GM19025 (cell line): ENCODE results near the gene ADAMTS17.

Experiments
- ATAC-seq: cut with Tn5 transposase; IDR thresholded peaks from one replicate; pipeline ENCODE4 v1.9.1; 2021; ENCODE audit warnings: mild to moderate bottlenecking, low read depth, moderate library complexity; ENCODE audit not compliant: unreplicated experiment

ADAMTS17 gene

DNA sequence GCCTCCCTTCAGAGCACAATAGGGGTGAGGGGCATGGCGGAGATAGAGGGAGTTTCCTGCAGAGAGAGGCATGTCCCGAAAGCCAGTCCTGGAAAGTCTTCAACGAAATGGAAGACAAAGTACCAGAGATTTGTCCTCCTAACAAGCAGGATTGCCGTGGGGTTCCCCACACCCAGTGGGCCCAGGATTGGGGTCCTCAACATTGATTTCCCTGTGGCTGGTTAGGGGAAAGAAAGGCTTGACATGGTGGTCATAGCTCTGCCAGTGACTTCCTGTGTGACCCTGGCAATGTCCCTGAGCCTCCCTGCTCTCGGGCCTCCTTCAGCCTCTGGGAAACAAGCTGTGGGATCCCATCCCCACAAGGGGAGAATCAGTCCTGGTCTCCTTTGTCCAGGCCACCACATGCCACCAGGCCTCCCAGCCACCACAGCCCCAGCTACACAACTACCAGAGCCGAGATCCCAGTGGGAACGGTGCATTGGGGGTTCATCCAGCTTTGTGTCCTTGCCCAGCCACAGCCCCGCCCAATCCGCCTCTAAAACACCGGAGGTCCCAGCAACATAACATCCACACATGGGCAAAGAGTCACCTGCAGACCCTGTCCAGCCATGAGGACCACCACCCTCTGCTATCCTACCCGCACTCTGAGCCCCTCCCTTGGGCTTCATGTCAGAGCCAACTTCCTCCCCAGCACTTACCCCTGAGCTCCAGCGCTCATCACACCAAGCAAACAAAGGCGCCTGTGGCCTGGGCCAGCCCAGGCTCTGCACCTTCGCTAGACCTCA lies 63.0 kb downstream of the ADAMTS17 start:
- ATAC-seq = no peak

DNA sequence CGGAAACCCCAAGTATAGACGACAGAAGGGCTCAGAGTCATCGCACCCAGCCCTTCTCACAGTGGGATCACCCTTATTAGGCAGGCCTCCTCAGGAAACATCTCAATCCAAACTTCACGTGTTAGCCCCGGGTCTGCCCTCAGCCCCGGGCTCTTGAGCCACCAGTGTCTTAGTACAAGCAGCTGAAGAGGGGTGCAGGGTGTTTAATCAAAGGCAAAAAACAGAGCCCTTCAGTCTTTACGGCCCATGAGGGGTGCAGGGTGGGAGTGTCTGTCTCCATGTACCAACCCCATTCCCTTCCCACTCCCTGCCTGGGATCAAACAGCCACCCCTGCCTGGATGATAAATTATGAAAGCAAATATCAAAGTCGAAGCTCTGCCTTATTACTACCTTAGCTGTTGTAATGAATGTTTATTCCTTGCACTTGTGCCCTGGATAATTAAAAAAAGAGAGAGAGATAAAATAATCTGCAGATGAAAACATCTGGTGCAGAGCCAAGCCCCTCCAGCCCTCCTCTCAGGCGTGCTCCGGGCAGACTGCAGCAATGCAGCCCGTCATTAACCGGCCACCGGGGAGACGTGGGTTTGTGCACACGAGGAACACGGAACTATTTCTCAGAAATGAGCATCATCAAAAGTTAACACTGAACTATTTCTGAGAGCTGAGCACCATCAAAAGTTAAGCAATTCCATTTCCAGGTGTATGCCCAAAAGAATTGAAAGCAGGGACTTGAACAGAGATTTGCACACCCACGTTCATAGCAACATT lies 64.5 kb downstream of the ADAMTS17 start:
- ATAC-seq = no peak

DNA sequence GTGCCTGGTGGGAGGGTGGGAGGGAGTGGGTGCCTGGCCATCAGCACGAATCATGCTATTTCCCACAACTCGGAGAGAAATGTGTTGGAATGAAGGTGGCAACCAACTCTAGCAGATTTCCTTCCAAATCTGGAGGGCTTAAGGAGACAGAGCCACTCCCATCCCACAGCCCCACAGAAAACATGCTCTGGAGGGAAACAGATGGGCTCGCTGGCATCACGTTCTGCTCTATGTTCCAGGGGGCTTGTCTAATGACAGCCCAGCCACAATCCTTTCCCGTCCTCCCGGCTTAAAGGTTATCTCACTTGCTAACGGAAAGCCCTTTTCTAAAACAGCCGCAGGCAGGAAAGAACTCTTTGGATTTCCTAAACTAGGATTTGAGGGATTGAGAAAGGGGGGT lies 65.3 kb downstream of the ADAMTS17 start:
- ATAC-seq = no peak

DNA sequence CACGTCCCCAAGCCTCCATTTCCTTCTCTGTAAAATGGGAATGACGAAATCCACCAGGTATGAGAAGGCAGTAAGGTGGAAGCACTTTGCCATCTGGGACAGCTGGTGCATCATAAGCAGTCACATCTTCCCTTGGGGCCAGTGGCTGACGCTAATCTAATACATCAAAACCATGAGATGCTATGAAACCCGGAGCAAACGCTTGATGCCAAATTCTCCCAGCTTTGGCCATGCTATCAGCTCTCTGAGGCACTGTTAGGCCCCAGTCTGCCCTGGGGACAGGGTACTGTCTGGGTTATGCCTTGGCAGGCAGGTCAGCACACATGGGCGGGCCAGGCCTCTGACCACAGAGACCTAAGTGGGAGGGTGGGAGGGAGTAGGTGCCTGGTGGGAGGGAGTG lies 66.1 kb downstream of the ADAMTS17 start:
- ATAC-seq = no peak

DNA sequence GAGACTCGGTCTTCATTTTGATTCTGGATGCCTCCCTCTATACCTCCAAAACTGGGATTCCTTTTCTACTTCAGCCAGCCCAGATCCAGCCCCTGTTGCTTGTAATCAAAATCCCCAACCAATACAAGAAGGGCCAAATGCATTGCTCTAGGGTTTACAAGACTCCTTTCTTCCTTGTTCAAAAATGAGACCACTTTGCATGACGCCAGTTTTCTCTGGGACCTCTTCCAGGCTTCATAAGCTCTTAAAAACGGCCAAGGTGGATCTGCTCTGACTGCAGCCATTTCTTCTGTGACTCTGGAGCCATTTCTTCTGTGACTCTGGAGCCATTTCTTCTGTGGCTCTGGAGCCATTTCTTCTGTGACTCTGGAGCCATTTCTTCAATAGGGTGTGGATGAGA lies 71.9 kb downstream of the ADAMTS17 start:
- no peak for ATAC-seq

DNA sequence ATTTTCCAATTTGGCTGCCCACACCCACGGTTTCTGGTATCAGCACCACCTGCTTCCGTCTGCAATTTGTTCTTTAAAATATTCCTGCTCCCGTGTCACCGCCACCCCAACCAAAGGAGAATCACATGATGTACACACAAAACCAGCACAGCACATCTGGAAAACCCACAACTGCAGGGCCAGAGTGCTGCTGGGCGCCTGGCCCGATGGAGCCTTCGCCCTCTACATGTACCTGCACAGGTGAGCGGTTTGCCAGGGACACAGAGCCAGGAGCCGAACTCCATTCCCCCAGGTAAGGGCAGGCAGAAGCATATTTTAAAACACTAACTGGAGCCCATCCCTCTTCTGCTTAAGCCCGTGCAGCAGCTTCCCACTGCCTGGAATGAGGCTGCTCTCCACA lies 75.6 kb downstream of the ADAMTS17 start:
- no peak for ATAC-seq

DNA sequence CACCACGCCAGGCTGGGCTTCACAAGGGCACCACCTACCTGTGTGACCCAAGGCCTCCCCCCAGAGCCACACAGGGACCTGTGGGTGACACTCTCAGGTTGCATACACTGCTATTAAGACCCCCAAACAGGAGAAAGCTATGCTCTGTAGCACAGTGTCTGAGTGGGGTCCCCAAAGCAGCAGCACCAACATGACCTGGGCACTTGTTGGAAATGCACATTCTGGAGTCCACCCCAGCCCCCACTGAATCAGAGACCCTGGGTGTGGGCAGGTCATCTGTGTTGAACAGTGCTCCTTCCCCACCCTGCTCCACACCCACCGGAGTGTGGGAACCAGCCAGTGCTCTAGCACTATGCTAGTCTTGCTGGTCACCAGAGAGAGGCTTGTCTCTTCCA lies 76.1 kb downstream of the ADAMTS17 start:
- ATAC-seq = no peak

DNA sequence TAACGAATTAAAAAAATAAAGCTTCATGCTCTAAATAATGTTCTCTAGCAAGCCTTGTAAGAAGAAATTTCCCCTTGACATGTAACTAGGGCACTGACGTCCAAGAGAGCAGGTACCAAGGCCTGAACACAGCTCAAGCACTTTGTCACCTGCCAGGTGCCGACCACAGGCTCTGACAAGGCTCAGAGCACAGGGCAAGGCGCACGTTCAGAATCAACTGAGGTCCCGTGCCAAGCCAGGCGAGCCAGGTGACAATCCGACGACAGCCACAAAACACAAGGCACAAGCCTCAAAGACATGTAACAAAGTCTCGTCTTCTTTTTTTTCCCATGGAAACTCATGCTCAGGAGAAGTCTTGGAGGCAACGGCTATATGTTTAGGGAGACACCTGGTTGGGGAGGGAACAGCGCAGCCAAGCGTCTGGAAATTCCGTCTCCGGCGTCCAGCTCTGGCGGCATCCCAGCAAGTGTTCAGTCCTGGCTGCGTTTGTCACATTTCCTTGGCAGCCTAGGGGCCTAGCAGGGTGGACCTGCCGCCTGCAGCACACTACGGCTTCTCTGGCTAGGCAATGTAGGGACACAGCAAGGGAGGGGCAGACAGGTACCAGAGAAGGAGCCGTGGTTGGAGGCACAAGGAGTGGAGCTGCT lies 76.7 kb downstream of the ADAMTS17 start:
- ATAC-seq = no peak

DNA sequence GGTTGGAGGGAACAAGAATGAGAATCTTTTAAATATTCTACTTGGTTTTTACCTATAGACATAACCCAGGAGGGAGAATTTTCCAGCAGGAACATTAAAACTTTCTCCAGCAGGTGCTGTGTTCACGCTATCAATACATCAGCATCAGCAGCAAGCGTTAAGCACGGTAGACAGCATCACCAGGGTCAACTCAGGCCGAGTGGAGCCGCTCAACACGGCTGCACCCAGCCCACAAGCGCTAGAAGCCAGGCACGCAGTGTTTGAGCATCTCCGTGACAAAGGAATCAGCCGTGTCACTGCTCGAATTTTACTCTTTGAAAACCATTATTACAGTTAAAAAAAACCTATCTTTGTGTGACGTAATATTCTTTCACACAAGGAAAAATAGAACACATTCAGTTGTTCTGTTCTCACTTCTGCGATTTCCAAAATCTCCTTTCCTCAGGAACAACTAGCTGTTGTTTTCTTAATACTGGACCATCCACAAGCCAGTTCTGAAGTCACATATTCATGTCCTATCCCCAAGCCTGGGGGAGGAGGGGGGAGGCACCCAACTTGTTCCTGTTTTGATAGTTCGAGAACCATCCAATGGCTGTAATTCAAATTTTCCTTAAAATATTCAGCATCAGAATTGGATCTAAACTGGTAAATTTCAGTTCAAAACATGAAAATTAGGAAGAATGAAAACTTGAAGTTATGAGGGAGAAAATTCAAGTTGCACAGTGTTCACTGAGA lies 77.9 kb downstream of the ADAMTS17 start:
- no peak for ATAC-seq

DNA sequence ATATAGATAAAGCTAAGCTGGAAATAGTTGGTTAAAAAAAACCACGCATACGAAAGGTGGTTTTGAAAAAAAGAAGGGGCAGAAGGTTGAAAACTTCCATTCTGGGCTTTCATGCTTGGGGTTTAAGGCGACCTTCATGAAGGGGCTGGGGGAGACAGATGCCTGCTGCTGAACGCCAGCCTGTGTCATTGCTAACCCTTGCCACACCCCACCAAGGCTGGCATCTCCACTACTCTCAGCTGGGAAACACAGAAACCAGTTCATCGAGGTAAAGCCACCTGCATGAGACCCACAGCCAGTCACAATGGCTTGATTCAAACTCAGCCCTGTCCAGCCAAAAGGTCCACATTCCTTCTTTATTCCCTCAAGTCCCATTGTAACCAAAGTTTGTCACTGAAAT lies 78.7 kb downstream of the ADAMTS17 start:
- no peak for ATAC-seq

DNA sequence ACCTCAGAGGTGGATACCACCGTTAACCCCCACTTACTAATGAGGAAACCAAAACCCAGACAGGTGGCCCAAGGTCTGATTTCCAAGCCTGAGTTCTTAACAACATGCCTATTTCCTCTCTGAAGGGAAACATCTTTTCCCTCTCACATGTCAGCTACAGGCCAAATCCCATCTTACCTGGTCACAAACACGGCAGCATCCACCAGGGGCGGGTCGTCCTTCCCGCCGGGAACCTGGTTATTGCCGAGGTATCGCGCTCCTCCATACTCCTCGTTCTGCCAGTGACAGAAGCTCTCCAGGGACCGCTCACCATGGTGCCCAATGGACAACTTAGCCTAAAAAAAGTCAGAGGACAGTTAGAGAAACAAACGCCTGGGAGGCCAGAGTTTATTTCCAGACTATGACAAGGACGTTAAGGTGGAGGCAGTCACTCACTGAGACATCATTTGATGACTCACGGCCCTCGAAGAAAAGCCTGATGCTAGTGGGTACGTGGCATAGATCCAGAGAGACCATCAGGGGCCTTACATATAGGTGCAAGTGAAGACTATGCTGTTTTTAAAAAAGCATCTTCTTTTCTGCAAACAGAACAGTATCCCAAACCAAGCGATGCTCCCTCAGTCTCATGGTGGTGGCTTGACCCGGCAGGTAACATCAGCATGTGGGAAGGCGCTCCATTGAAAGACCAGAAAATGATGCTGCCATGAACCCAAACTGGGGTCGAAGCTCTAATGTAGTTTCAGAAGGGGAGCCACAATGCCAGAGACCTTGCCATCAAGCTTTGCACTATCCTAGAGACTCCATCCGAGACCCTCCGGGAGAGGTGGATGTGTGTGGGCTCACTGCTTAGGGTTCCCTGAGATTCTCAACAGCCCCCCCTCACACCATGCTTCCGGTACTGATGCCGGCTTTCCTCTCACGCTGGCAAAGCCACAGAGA lies 80.2 kb downstream of the ADAMTS17 start:
- ATAC-seq = no peak

DNA sequence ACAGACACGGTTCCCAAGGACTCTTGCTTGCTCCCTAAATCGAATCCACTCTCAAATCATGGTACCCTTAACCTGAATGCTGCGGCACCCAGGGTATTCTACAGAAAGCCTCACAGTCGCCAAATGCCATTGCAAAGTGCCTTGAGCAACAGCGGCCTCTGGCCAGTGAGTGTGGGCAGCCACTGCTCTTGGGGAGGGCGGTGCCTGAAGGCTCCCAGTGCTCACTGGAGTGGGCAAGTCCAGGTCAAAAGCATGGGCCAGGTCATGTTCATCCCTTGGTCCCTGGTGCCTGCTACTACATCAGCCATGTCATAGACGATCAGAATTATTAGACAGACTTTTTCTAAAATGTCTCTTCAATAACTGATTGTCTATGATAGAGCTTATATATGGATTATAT lies 82.5 kb downstream of the ADAMTS17 start:
- ATAC-seq = no peak

DNA sequence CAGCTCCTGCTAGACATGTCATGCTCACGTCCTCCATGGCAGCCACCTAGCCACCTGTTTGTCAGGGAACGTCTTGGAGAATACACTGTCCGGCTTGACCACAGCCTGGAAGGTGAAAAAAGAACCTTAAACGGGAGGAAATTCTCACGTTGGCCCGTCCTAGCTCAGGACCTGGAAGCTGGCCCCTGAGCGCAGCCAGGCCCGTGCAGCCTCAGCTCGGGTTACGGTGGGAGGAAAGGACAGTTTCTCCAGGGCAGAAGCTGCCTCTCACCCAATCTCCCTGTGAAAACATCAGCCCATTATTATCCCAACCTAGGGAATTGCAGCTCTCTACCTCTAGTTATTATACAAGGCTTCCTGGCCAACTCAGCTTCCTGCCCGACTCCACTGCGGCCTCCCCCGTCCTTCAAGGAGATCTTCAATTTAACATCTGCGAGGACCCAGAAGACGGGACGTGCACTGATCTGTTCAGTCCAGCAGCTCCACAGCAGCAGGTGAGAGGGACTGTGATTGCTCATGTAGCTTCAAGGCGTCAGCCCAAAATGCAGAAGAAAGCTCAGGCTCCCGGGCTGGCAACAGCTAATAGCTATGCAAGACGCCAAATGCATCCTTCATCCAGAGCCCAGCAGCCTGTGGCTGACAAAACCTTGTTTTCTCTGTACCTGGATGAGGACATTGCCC lies 84.7 kb downstream of the ADAMTS17 start:
- ATAC-seq = no peak

DNA sequence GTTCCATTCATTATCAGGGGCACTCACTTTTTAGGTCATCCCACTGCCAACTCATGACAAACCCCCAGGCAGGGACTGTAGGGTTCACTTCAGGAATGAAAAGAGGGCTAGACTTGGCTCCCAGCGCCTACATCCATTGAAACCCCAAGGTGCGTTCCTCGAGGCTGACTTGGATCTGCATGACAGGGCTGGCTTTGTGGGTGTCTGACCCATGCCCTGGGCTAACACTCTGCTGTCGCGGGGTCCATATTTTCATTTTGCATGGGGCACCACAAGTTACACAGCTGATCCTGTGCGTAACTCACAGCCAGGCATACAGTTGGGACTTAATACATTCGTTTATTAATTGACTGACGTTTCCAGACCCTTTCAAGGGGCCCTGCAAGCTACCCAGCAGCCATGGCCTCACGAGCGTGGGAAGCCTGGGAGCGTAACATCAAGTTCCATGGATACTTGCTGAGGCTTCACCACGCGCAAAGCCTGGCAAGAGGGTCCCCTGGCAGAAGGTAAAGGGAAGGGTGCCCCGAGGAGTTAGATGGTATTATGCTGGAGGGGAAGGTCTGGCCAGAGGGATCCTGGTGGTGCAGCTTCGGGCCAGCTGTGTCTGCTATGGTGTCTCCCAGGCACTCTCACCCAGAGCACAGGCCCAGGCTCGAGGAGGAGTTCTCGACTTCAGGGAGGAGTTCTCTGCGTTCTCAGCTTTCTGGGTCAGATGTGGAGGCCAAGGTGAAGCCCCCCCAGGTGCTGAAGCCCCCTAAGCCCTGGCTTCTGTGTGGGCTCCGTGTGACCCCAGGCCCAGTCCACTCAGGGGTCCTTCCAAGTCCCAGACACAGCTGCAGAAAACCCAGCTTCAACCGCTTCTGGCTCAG lies 85.4 kb downstream of the ADAMTS17 start:
- ATAC-seq = no peak

DNA sequence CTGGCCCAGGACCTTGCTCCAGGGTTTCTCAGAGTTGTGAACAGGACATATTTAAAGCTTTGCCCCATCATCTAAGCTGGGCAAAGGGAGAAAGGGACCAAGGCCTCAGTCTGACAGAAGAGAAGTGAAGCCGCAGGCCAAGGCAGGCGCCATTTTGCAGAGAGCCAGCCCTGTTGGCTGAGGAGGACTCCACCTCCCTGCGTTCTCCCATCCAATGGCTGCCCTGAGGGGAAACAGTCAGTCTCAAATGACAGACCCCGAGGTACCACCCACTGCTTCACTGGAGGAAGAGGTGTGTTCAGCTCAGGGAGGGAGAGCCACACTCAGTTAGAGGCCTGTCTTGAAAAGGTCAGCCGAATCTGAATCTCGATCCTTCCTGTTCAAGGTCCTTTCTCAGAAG lies 86.1 kb downstream of the ADAMTS17 start:
- ATAC-seq = no peak

DNA sequence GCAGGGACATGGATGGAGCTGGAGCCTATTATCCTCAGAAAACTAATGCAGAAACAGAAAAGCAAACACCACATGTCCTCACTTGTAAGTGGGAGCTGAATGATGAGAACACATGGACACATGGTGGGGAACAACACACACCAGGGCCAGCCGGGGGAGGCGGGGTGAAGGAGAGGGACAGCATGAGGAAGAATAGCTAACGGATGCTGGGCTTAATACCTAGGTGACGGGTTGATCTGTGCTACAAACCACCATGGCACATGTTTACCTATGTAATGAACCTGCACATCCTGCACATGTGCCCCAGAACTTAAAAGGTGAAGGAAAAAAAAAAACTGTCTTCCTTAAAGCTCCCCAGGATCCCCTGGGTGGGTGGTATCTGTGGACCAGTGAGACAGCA lies 87.1 kb downstream of the ADAMTS17 start:
- no peak for ATAC-seq

DNA sequence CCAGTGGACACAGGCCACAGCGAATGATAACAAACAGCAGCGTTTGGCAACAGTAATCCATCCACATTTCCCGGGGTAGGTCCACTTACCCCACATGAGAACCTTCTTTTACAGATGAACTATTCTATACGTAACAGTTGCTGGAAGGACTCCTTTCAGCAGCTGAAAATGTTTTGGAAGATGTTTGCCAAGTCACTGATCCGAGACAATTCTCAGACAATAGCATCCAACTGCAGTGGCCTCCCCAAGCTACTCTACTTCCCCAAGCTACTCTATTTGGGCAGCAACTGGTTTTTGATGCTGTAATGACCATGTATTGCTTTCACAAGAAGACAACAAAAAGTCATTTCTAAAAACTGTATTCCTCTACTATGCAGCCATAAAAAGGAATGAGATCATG lies 87.5 kb downstream of the ADAMTS17 start:
- no peak for ATAC-seq

DNA sequence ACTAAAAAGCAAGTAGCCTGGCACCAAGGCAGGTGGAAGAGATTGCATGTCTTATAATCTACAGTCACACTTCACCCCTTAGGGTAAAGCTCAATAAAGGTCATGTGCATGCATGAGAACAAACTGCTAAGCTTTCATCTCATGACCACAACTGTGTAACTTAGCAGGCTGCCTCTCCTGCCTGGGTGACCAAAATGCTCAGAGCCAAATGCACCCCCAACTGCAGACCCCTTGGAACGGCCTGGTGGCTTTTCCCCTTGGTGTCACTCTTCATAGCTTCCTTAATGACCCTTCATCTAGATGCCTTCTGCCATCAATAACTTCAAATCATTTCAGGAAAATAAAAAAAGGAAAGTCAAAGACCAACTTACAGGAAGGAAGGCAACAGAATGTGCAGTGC lies 88.1 kb downstream of the ADAMTS17 start:
- no peak for ATAC-seq
